Measurements from ENCODE around the gene HOTAIR.

Gene HOTAIR

GRCh38 chr12:53935383-53936341, 39.1 kb downstream of the HOTAIR start:
- no peak for TF ChIP-seq CTCF (IDR thresholded peaks at IDR 0.05; ENCODE audit: extremely low read depth, missing control alignments)
- no peak for DNase-seq (ENCODE audit: low spot score)

GRCh38 chr12:53932915-53933314, 41.8 kb downstream of the HOTAIR start:
- no peak for TF ChIP-seq CTCF (IDR thresholded peaks at IDR 0.05; ENCODE audit: extremely low read depth, missing control alignments)
- DNase-seq (ENCODE audit: low spot score): no peak

GRCh38 chr12:53931844-53932581, 42.7 kb downstream of the HOTAIR start:
- no peak for TF ChIP-seq CTCF (IDR thresholded peaks at IDR 0.05; ENCODE audit: extremely low read depth, missing control alignments)
- DNase-seq (ENCODE audit: low spot score): no peak

- no peak for TF ChIP-seq CTCF (IDR thresholded peaks at IDR 0.05; ENCODE audit: extremely low read depth, missing control alignments)
- DNase-seq (ENCODE audit: low spot score): no peak
Observed at GRCh38 chr12:53930591-53931255, 44.0 kb downstream of the HOTAIR start.

- TF ChIP-seq CTCF (IDR thresholded peaks at IDR 0.05; ENCODE audit: extremely low read depth, missing control alignments): no peak
- no peak for DNase-seq (ENCODE audit: low spot score)
Observed at GRCh38 chr12:53929527-53929926, 45.2 kb downstream of the HOTAIR start.

GRCh38 chr12:53928054-53928835, 46.5 kb downstream of the HOTAIR start:
- DNase-seq (ENCODE audit: low spot score): no peak
- no peak for TF ChIP-seq CTCF (IDR thresholded peaks at IDR 0.05; ENCODE audit: extremely low read depth, missing control alignments)
